Measurements from ENCODE around the gene VSX1. TPM values are rescaled to one million over a fixed set of nuclear protein-coding genes. Genes with fewer than 3 reads are reported as not detected.

VSX1 gene
- total RNA-seq, 1 experiment from 2014 or later = not detected

- BruUV-seq (replicated peaks) = no TSS peak
- H3K27ac Mint-ChIP-seq (ENCODE audit: low read depth, unreplicated experiment) = no peak overlapping the region
- DNase-seq (ENCODE audit: unreplicated experiment) = no peak
- H3K4me3 Mint-ChIP-seq (ENCODE audit: unreplicated experiment) = no peak overlapping the region
- H3K9me3 Mint-ChIP-seq (ENCODE audit: unreplicated experiment) = no peaks in the 10 kb centered on the region
- H3K27me3 Mint-ChIP-seq (ENCODE audit: insufficient read depth, unreplicated experiment) = peaks cover 52% of the 10 kb centered on the region
- no peak for TF ChIP-seq CTCF (IDR thresholded peaks at IDR 0.05; ENCODE audit: unreplicated experiment)
- ChIA-PET POLR2A (interaction anchor here (0.6 to 1.3 kb wide), 2 partner anchors 14 to 196 kb away, joined by 3 read pairs; no protein-coding TSS in a partner anchor), CTCF (interaction anchor here (1.3 to 6.2 kb wide), 4 partner anchors 8 to 103 kb away, joined by 3 to 40 read pairs (median 23); no protein-coding TSS in a partner anchor)
- intact Hi-C loops (cut with micrococcal nuclease) = loop anchor here (1.0 kb wide), 1 partner anchor 103 kb away; no protein-coding TSS in a partner anchor
- H3K36me3 Mint-ChIP-seq (ENCODE audit: insufficient read depth, unreplicated experiment) = no peaks in the 10 kb centered on the region
- peaks cover 13% of the 10 kb centered on the region for H3K4me1 Mint-ChIP-seq (ENCODE audit: insufficient read depth, unreplicated experiment)
Observed at GRCh38 chr20:25076201-25076600, 5.7 kb downstream of the VSX1 start.

GRCh38 chr20:25073544-25073943, 8.4 kb downstream of the VSX1 start:
- ChIA-PET CTCF (interaction anchor here (0.5 to 6.2 kb wide), 3 partner anchors 10 to 79 kb away, joined by 3 to 40 read pairs (median 26); no protein-coding TSS in a partner anchor), POLR2A (no interaction called here)
- Mint-ChIP-seq H3K27me3 (ENCODE audit: insufficient read depth, unreplicated experiment) (peaks cover 55% of the 10 kb centered on the region), H3K4me1 (ENCODE audit: insufficient read depth, unreplicated experiment) (peaks cover 13% of the 10 kb centered on the region), H3K9me3 (ENCODE audit: unreplicated experiment) (no peaks in the 10 kb centered on the region), H3K36me3 (ENCODE audit: insufficient read depth, unreplicated experiment) (no peaks in the 10 kb centered on the region), H3K4me3 (ENCODE audit: unreplicated experiment) (no peak overlapping the region), H3K27ac (ENCODE audit: low read depth, unreplicated experiment) (no peak overlapping the region)
- intact Hi-C loops (cut with micrococcal nuclease) = no loop called here
- DNase-seq (ENCODE audit: unreplicated experiment) = no peak
- BruUV-seq (replicated peaks) = no TSS peak
- TF ChIP-seq CTCF (IDR thresholded peaks at IDR 0.05; ENCODE audit: unreplicated experiment) = no peak

GRCh38 chr20:25072226-25072811, 9.6 kb downstream of the VSX1 start:
- peaks cover 47% of the 10 kb centered on the region for H3K27me3 Mint-ChIP-seq (ENCODE audit: insufficient read depth, unreplicated experiment)
- no peak overlapping the region for H3K4me3 Mint-ChIP-seq (ENCODE audit: unreplicated experiment)
- H3K27ac Mint-ChIP-seq (ENCODE audit: low read depth, unreplicated experiment) = no peak overlapping the region
- no peak for TF ChIP-seq CTCF (IDR thresholded peaks at IDR 0.05; ENCODE audit: unreplicated experiment)
- ChIA-PET CTCF (interaction anchor here (0.6 to 3.7 kb wide), 6 partner anchors 8 to 107 kb away, joined by 3 to 26 read pairs (median 10); no protein-coding TSS in a partner anchor), POLR2A (interaction anchor here (1.4 to 1.6 kb wide), 2 partner anchors 78 to 175 kb away, joined by 4 to 5 read pairs; partner anchors contain the start of gene PYGB)
- H3K4me1 Mint-ChIP-seq (ENCODE audit: insufficient read depth, unreplicated experiment) = peaks cover 13% of the 10 kb centered on the region
- intact Hi-C loops (cut with micrococcal nuclease) = no loop called here
- no peaks in the 10 kb centered on the region for H3K9me3 Mint-ChIP-seq (ENCODE audit: unreplicated experiment)
- DNase-seq (ENCODE audit: unreplicated experiment) = no peak
- H3K36me3 Mint-ChIP-seq (ENCODE audit: insufficient read depth, unreplicated experiment) = no peaks in the 10 kb centered on the region
- BruUV-seq (replicated peaks) = no TSS peak

GRCh38 chr20:25071734-25072133, 10.2 kb downstream of the VSX1 start:
- Mint-ChIP-seq H3K4me1 (ENCODE audit: insufficient read depth, unreplicated experiment) (peaks cover 9% of the 10 kb centered on the region), H3K27ac (ENCODE audit: low read depth, unreplicated experiment) (no peak overlapping the region), H3K9me3 (ENCODE audit: unreplicated experiment) (no peaks in the 10 kb centered on the region), H3K36me3 (ENCODE audit: insufficient read depth, unreplicated experiment) (no peaks in the 10 kb centered on the region), H3K27me3 (ENCODE audit: insufficient read depth, unreplicated experiment) (peaks cover 47% of the 10 kb centered on the region), H3K4me3 (ENCODE audit: unreplicated experiment) (no peak overlapping the region)
- intact Hi-C loops (cut with micrococcal nuclease) = no loop called here
- CTCF ChIA-PET = interaction anchor here (0.7 to 2.3 kb wide), 5 partner anchors 56 to 107 kb away, joined by 3 to 23 read pairs (median 3); no protein-coding TSS in a partner anchor
- BruUV-seq (replicated peaks) = no TSS peak
- no peak for TF ChIP-seq CTCF (IDR thresholded peaks at IDR 0.05; ENCODE audit: unreplicated experiment)
- POLR2A ChIA-PET = interaction anchor here (0.7 to 1.6 kb wide), 3 partner anchors 78 to 345 kb away, joined by 3 to 5 read pairs (median 4); partner anchors contain the start of gene PYGB
- no peak for DNase-seq (ENCODE audit: unreplicated experiment)
